Measurements from ENCODE around the gene AP1M2.
A peak's percentile ranks its signal among the peaks of the same experiment; 100 is the strongest.

Gene AP1M2

GRCh38 chr19:10603084-10603872, 16.2 kb upstream of the AP1M2 start:
- TF ChIP-seq CTCF (IDR thresholded peaks at IDR 0.05; ENCODE audit: insufficient read depth, low read length, missing control alignments), result no peak
- DNase-seq (ENCODE audit: low read depth, low spot score), result no peak
- ChIA-PET POLR2A (no interaction called here), CTCF (interaction anchor here (1.1 to 3.4 kb wide), 8 partner anchors 8 to 97 kb away, joined by 3 to 21 read pairs (median 6); no protein-coding TSS in a partner anchor)
- peak overlapping the region; percentile 96 for H3K4me3 ChIP-seq (ENCODE audit: low read depth, low read length)

- POLR2A ChIA-PET, result interaction anchor here (0.7 kb wide), 1 partner anchor 9 kb away, joined by 4 read pairs; no protein-coding TSS in a partner anchor
Observed at GRCh38 chr19:10602330-10603083, 15.4 kb upstream of the AP1M2 start.

GRCh38 chr19:10601999-10602329, 14.9 kb upstream of the AP1M2 start:
- ChIA-PET CTCF (interaction anchor here (0.6 to 3.4 kb wide), 8 partner anchors 11 to 98 kb away, joined by 3 to 21 read pairs (median 5); no protein-coding TSS in a partner anchor), POLR2A (interaction anchor here (0.7 kb wide), 1 partner anchor 10 kb away, joined by 4 read pairs; no protein-coding TSS in a partner anchor)
- no peak for TF ChIP-seq CTCF (IDR thresholded peaks at IDR 0.05; ENCODE audit: insufficient read depth, low read length, missing control alignments)
- no peak for DNase-seq (ENCODE audit: low read depth, low spot score)
- H3K4me3 ChIP-seq (ENCODE audit: low read depth, low read length), result no peak overlapping the region; the same call in none of the 2 replicates

More at GRCh38 chr19:10602330-10603083, 15.4 kb upstream of the AP1M2 start:
- DNase-seq (ENCODE audit: low read depth, low spot score), result no peak
- H3K4me3 ChIP-seq (ENCODE audit: low read depth, low read length), result peak overlapping the region; percentile 96
- TF ChIP-seq CTCF (IDR thresholded peaks at IDR 0.05; ENCODE audit: insufficient read depth, low read length, missing control alignments), result no peak
- CTCF ChIA-PET, result interaction anchor here (1.2 to 3.4 kb wide), 9 partner anchors 9 to 97 kb away, joined by 3 to 21 read pairs (median 6); no protein-coding TSS in a partner anchor

GRCh38 chr19:10600149-10600548, 13.0 kb upstream of the AP1M2 start:
- no peak for TF ChIP-seq CTCF (IDR thresholded peaks at IDR 0.05; ENCODE audit: insufficient read depth, low read length, missing control alignments)
- no peak for DNase-seq (ENCODE audit: low read depth, low spot score)
- POLR2A ChIA-PET, result no interaction called here
- CTCF ChIA-PET, result interaction anchor here (0.7 to 2.8 kb wide), 3 partner anchors 19 to 44 kb away, joined by 3 to 17 read pairs (median 4); no protein-coding TSS in a partner anchor
- no peak overlapping the region for H3K4me3 ChIP-seq (ENCODE audit: low read depth, low read length)

- no peak overlapping the region for H3K4me3 ChIP-seq (ENCODE audit: low read depth, low read length)
- ChIA-PET POLR2A (interaction anchor here (0.5 kb wide), 1 partner anchor 213 kb away, joined by 3 read pairs; no protein-coding TSS in a partner anchor), CTCF (interaction anchor here (1.0 to 3.3 kb wide), 3 partner anchors 9 to 50 kb away, joined by 3 to 26 read pairs (median 14); no protein-coding TSS in a partner anchor)
- DNase-seq (ENCODE audit: low read depth, low spot score), result no peak
- TF ChIP-seq CTCF (IDR thresholded peaks at IDR 0.05; ENCODE audit: insufficient read depth, low read length, missing control alignments), result no peak
Observed at GRCh38 chr19:10593820-10594637, 6.9 kb upstream of the AP1M2 start.

Measured in AG04449 (cell line).